SK-N-SH (cell line): ENCODE measurements around the gene MAP3K5. TPM values are rescaled to one million over a fixed set of nuclear protein-coding genes. Genes with fewer than 3 reads are reported as not detected.

Experiments used
- CTCF ChIA-PET: fragments of 300-600, 350-600 bp; formaldehyde crosslinking; extraction: SDS; loops from one replicate; lab custom pipeline; 2021; lab: Yijun Ruan, JAX
- POLR2A ChIA-PET: fragments of 350-600 bp; sonication (Branson Sonifier 250); formaldehyde crosslinking; extraction: SDS; loops from one replicate; lab custom pipeline; 2020; ENCODE audit warnings: antibody characterized with exemption, inconsistent platforms; lab: Yijun Ruan, JAX
- DNase-seq: peaks from one replicate; pipeline ENCODE4 v3.0.0; 2012
- H2AFZ ChIP-seq: fragments of 200-600 bp; sonication (generic); 2 replicates; pipeline ENCODE4 v1.8.1; 2016; ENCODE audit warnings: antibody characterized with exemption, mild to moderate bottlenecking, low read depth
- H3F3A ChIP-seq: fragments of 200-600 bp; sonication (generic); replicated peaks from 2 replicates; pipeline ENCODE3; 2016; ENCODE audit warnings: antibody characterized with exemption, mild to moderate bottlenecking; ENCODE audit not compliant: insufficient read depth
- H3K27ac ChIP-seq, 2 experiments: fragments of 200-500 bp in 1 of 2; fragments of 200-600 bp in 1 of 2; sonication (Bioruptor generic) in 1 of 2; sonication (generic), shearing (Covaris generic) in 1 of 2; 2 replicates each; pipeline versions ENCODE4 v1.5.1 to v1.6.1; 2014 to 2016; ENCODE audit warnings: low read depth in 2 of 2, inconsistent platforms in 1 of 2, low read length in 1 of 2, mild to moderate bottlenecking in 1 of 2, mixed read lengths in 1 of 2
- H3K27me3 ChIP-seq: fragments of 200-600 bp; sonication (generic), shearing (Covaris generic); 2 replicates; pipeline ENCODE4 v1.6.1; 2016; ENCODE audit warnings: mixed run types; ENCODE audit not compliant: insufficient read depth
- H3K36me3 ChIP-seq, 2 experiments: fragments of 200-500 bp in 1 of 2; fragments of 200-600 bp in 1 of 2; sonication (Bioruptor generic) in 1 of 2; sonication (generic) in 1 of 2; replicated peaks in 1 of 2; 2 replicates each; pipeline versions ENCODE3 to v1.5.1; 2014 to 2016; ENCODE audit warnings: low read length in 1 of 2, mild to moderate bottlenecking in 1 of 2; ENCODE audit not compliant: insufficient read depth in 2 of 2, control insufficient read depth in 1 of 2
- H3K4me1 ChIP-seq, 2 experiments: fragments of 200-500 bp in 1 of 2; fragments of 200-600 bp in 1 of 2; sonication (Bioruptor generic) in 1 of 2; sonication (generic), shearing (Covaris generic) in 1 of 2; 2 replicates each; pipeline versions ENCODE4 v1.5.1 to v1.6.1; 2014 to 2016; ENCODE audit warnings: low read depth in 1 of 2, low read length in 1 of 2, mixed run types in 1 of 2; ENCODE audit not compliant: insufficient read depth in 2 of 2, control insufficient read depth in 1 of 2
- H3K4me2 ChIP-seq: fragments of 200-600 bp; sonication (generic), shearing (Covaris generic); 2 replicates; pipeline ENCODE4 v1.6.1; 2017; ENCODE audit warnings: mixed run types
- H3K4me3 ChIP-seq, 2 experiments: fragments of 200-500 bp in 1 of 2; fragments of 200-600 bp in 1 of 2; sonication (Bioruptor generic) in 1 of 2; sonication (generic), shearing (Covaris generic) in 1 of 2; 2 replicates each; pipeline versions ENCODE4 v1.5.1 to v1.8.1; 2014 to 2016; ENCODE audit warnings: low read depth in 2 of 2, inconsistent platforms in 1 of 2, low read length in 1 of 2, mild to moderate bottlenecking in 1 of 2, mixed read lengths in 1 of 2, moderate library complexity in 1 of 2
- H3K79me2 ChIP-seq: fragments of 200-600 bp; sonication (generic); 2 replicates; pipeline ENCODE4 v1.8.1; 2017; ENCODE audit warnings: mild to moderate bottlenecking; ENCODE audit not compliant: insufficient read depth
- H3K9ac ChIP-seq: fragments of 200-600 bp; sonication (generic); 2 replicates; pipeline ENCODE4 v1.6.1; 2017; ENCODE audit warnings: mixed run types
- H3K9me2 ChIP-seq: fragments of 200-600 bp; sonication (generic); 2 replicates; pipeline ENCODE4 v1.6.1; 2017; ENCODE audit warnings: mixed run types
- H3K9me3 ChIP-seq: fragments of 200-600 bp; sonication (generic); 2 replicates; pipeline ENCODE4 v1.6.1; 2017; ENCODE audit warnings: mixed run types, mild to moderate bottlenecking, moderate library complexity
- H4K20me1 ChIP-seq: fragments of 200-600 bp; sonication (generic); 2 replicates; pipeline ENCODE4 v1.6.1; 2017; ENCODE audit warnings: mild to moderate bottlenecking, mixed run types; ENCODE audit not compliant: insufficient read depth
- EP300 ChIP-seq, 2 experiments: IDR thresholded peaks; 2 replicates each; pipeline versions ENCODE4 v1.4.0 to v1.6.1; 2012; ENCODE audit warnings: borderline replicate concordance in 1 of 2, low read depth in 1 of 2, low read length in 1 of 2
- EZH2phosphoT487 ChIP-seq: fragments of 200-600 bp; sonication (generic); IDR thresholded peaks from 2 replicates; pipeline ENCODE4 v1.6.1; 2017; ENCODE audit warnings: low read depth, mixed run types, mild to moderate bottlenecking, antibody characterized with exemption, moderate library complexity, borderline replicate concordance
- FOSL2 ChIP-seq: IDR thresholded peaks from 2 replicates; pipeline ENCODE4 v1.4.0; 2012; ENCODE audit warnings: low read depth, mild to moderate bottlenecking, moderate library complexity, borderline replicate concordance
- FOXJ3 ChIP-seq: sonication (generic); formaldehyde crosslinking; IDR thresholded peaks from 2 replicates; pipeline ENCODE4 v1.5.1; 2020; ENCODE audit warnings: mild to moderate bottlenecking, missing genetic modification reagents
- FOXM1 ChIP-seq: IDR thresholded peaks from 2 replicates; pipeline ENCODE4 v1.4.0; 2012; ENCODE audit warnings: low read depth, mild to moderate bottlenecking
- GATA2 ChIP-seq: sonication (generic); formaldehyde crosslinking; IDR thresholded peaks from 2 replicates; pipeline ENCODE4 v1.5.0; 2020; ENCODE audit warnings: mild to moderate bottlenecking, missing genetic modification reagents
- JUND ChIP-seq: IDR thresholded peaks from 2 replicates; pipeline ENCODE4 v1.4.0; 2012
- MEF2A ChIP-seq: IDR thresholded peaks from 2 replicates; pipeline ENCODE4 v1.4.0; 2012; ENCODE audit warnings: low read depth, borderline replicate concordance
- MXI1 ChIP-seq: IDR thresholded peaks from 2 replicates; pipeline ENCODE4 v1.6.1; 2012; ENCODE audit warnings: mild to moderate bottlenecking, low read depth, low read length, improper control_type of control experiment
- NFIC ChIP-seq: IDR thresholded peaks from 2 replicates; pipeline ENCODE4 v1.4.0; 2012; ENCODE audit warnings: borderline replicate concordance
- NRF1 ChIP-seq: IDR thresholded peaks from 2 replicates; pipeline ENCODE4 v1.6.1; 2012; ENCODE audit warnings: low read depth, mild to moderate bottlenecking, low read length
- POLR2AphosphoS5 ChIP-seq: IDR thresholded peaks from 2 replicates; pipeline ENCODE4 v1.6.1; 2012; ENCODE audit warnings: low read depth, low read length
- RAD21 ChIP-seq: IDR thresholded peaks from 2 replicates; pipeline ENCODE4 v1.6.1; 2012; ENCODE audit warnings: mild to moderate bottlenecking, low read length
- RFX5 ChIP-seq: IDR thresholded peaks from 2 replicates; pipeline ENCODE4 v1.6.1; 2012; ENCODE audit warnings: mild to moderate bottlenecking, improper control_type of control experiment, low read length
- SIN3A ChIP-seq: IDR thresholded peaks from 2 replicates; pipeline ENCODE4 v1.6.1; 2012; ENCODE audit warnings: low read depth, mild to moderate bottlenecking, low read length, moderate library complexity, borderline replicate concordance
- SMC3 ChIP-seq: IDR thresholded peaks from 2 replicates; pipeline ENCODE4 v1.6.1; 2012; ENCODE audit warnings: low read depth, low read length, improper control_type of control experiment
- TAF1 ChIP-seq: IDR thresholded peaks from 2 replicates; pipeline ENCODE4 v1.6.1; 2012; ENCODE audit warnings: low read depth, mild to moderate bottlenecking, low read length, moderate library complexity, borderline replicate concordance
- TCF12 ChIP-seq: IDR thresholded peaks from 2 replicates; pipeline ENCODE4 v1.4.0; 2012
- TEAD4 ChIP-seq: IDR thresholded peaks from 2 replicates; pipeline ENCODE4 v1.4.0; 2012; ENCODE audit warnings: mild to moderate bottlenecking, borderline replicate concordance; ENCODE audit not compliant: insufficient read depth
- YY1 ChIP-seq: IDR thresholded peaks from 2 replicates; pipeline ENCODE4 v1.4.0; 2012; ENCODE audit warnings: low read depth, mild to moderate bottlenecking
- WGBS: methylation state at CpG from one replicate; pipeline ENCODE4 v1.1.6; 2017; ENCODE audit warnings: low lambda C conversion rate; 5-methylcytosine and 5-hydroxymethylcytosine counted together
- polyA plus RNA-seq, 3 experiments: library from polyadenylated mRNA; depleted of rRNA; stranded (reverse); fragments of >200 nt; gene quantifications; 2 replicates each; pipeline ENCODE4 v1.2.3, GENCODE V29; 2012
- TF ChIP-seq, protein P1 (sequence below): fragments of 200-600 bp; sonication (generic); IDR thresholded peaks from 2 replicates; pipeline ENCODE4 v1.6.1; 2017; ENCODE audit warnings: antibody characterized with exemption, mild to moderate bottlenecking, moderate library complexity
- TF ChIP-seq, protein P2 (sequence below): fragments of 150-350 bp; IDR thresholded peaks from 2 replicates; pipeline ENCODE4 v1.6.1; 2017; ENCODE audit warnings: antibody characterized with exemption, low read length, low read depth, borderline replicate concordance
- TF ChIP-seq, protein P3 (sequence below): IDR thresholded peaks from 2 replicates; pipeline ENCODE4; 2012
- TF ChIP-seq, protein P4 (sequence below): IDR thresholded peaks from 2 replicates; pipeline ENCODE4 v1.4.0; 2012; ENCODE audit warnings: low read depth
- TF ChIP-seq, protein P5 (sequence below): IDR thresholded peaks from 2 replicates; pipeline ENCODE4 v1.4.0; 2012; ENCODE audit warnings: low read depth, borderline replicate concordance
- TF ChIP-seq, protein P6 (sequence below): fragments of 150-350 bp; IDR thresholded peaks from 2 replicates; pipeline ENCODE4 v1.6.1; 2016; ENCODE audit warnings: mild to moderate bottlenecking, low read depth, low read length

MAP3K5 gene
- polyA plus RNA-seq, 1 of the 3 experiments (the other 2 are of a cell fraction) = 1.4 TPM

DNA sequence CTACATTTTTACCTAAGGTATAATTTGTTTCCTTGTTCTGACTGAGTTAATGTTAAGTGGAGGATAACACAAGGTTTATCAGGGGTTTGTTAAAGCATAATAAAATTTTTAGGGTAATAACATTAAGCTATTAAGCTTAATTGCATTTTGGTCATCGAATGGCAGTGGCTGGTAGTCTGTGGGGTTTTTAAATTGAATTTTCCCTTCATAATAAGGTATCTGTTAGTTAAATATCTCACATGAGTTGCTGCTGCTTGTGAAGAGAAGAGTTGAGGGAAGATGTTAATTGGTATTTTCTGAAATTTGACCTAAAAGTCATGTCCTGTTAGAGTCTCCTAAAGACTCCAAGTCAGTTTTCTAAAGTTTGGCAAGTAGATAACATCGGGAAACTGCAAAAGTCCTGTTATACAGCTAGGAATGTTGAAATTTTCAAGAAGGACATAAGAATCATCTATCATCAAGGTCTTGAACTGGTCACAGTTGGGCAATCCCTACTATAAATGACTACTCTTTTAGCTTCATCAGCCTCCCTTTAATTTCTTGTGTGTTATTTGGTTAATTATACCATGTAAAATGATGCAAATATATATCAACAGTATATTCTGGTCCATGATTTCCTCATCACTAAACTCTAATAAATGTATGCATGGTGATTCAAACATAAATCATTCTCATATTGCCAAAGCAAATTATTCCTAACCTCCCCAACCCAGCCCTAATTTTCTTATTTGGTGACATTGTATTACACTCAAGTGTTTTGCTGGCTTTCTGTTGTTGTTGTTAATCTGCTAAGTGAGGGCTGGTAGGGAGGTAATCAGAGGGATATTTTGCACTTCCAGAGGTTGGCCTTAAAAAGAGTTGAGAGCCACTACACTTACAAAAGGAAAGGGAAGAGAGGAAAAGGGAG is 64.0 kb downstream of the MAP3K5 start:
- Histone ChIP-seq H3K27ac (no peak overlapping the region), H3K9me2 (no peaks in the 10 kb centered on the region), H3K27me3 (no peaks in the 10 kb centered on the region), H3K4me1 (peaks cover 4 to 6% of the 10 kb centered on the region in 2 experiments; a peak in 2 of 4 replicates), H3K9ac (no peak overlapping the region), H3K4me2 (no peak overlapping the region), H3K36me3 (no peaks in the 10 kb centered on the region), H3K4me3 (no peak overlapping the region), H3F3A (no peaks in the 10 kb centered on the region), H2AFZ (no peak overlapping the region), H3K9me3 (no peaks in the 10 kb centered on the region), H4K20me1 (no peaks in the 10 kb centered on the region), H3K79me2 (no peaks in the 10 kb centered on the region; the same call in 1 of the 2 replicates)
- ChIA-PET CTCF (interaction anchor here (1.4 to 3.2 kb wide), 3 partner anchors 13 to 84 kb away, joined by 4 to 12 read pairs (median 12); partner anchors contain the start of gene MAP3K5), POLR2A (no interaction called here)
- peak; percentile 22 for DNase-seq
- WGBS = 25% methylated on average over 2 of the region's 2 CpGs
- TF ChIP-seq TAF1 (no peak), TCF12 (0 out of 2 replicates have a peak, but pooled peaks have one; percentile 6), NFIC (no peak), GATA2 (CRISPR knock-in tag) (peak; percentile 52; the same call in 1 of the 2 replicates), EZH2phosphoT487 (no peak), MEF2A (no peak), JUND (no peak), POLR2AphosphoS5 (no peak), RFX5 (no peak), YY1 (no peak), MXI1 (no peak), NRF1 (no peak), FOXJ3 (CRISPR knock-in tag) (0 out of 2 replicates have a peak, but pooled peaks have one; percentile 17), EP300 (IDR thresholded peaks at IDR 0.05; ENCODE audit: borderline replicate concordance in 1 of 2, low read depth in 1 of 2, low read length in 1 of 2) (peak in 1 of 2 experiments; percentile 74; a peak in 2 of 4 replicates), SIN3A (no peak), FOXM1 (no peak), RAD21 (no peak), FOSL2 (no peak), SMC3 (no peak), TEAD4 (no peak)
- TF ChIP-seq, protein P1, sequence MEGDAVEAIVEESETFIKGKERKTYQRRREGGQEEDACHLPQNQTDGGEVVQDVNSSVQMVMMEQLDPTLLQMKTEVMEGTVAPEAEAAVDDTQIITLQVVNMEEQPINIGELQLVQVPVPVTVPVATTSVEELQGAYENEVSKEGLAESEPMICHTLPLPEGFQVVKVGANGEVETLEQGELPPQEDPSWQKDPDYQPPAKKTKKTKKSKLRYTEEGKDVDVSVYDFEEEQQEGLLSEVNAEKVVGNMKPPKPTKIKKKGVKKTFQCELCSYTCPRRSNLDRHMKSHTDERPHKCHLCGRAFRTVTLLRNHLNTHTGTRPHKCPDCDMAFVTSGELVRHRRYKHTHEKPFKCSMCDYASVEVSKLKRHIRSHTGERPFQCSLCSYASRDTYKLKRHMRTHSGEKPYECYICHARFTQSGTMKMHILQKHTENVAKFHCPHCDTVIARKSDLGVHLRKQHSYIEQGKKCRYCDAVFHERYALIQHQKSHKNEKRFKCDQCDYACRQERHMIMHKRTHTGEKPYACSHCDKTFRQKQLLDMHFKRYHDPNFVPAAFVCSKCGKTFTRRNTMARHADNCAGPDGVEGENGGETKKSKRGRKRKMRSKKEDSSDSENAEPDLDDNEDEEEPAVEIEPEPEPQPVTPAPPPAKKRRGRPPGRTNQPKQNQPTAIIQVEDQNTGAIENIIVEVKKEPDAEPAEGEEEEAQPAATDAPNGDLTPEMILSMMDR = no peak
- TF ChIP-seq, protein P2, sequence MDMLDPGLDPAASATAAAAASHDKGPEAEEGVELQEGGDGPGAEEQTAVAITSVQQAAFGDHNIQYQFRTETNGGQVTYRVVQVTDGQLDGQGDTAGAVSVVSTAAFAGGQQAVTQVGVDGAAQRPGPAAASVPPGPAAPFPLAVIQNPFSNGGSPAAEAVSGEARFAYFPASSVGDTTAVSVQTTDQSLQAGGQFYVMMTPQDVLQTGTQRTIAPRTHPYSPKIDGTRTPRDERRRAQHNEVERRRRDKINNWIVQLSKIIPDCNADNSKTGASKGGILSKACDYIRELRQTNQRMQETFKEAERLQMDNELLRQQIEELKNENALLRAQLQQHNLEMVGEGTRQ = no peak
- TF ChIP-seq, protein P3, sequence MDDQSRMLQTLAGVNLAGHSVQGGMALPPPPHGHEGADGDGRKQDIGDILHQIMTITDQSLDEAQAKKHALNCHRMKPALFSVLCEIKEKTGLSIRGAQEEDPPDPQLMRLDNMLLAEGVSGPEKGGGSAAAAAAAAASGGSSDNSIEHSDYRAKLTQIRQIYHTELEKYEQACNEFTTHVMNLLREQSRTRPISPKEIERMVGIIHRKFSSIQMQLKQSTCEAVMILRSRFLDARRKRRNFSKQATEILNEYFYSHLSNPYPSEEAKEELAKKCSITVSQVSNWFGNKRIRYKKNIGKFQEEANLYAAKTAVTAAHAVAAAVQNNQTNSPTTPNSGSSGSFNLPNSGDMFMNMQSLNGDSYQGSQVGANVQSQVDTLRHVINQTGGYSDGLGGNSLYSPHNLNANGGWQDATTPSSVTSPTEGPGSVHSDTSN = no peak
- TF ChIP-seq, protein P4, sequence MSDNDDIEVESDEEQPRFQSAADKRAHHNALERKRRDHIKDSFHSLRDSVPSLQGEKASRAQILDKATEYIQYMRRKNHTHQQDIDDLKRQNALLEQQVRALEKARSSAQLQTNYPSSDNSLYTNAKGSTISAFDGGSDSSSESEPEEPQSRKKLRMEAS = no peak
- TF ChIP-seq, protein P5, sequence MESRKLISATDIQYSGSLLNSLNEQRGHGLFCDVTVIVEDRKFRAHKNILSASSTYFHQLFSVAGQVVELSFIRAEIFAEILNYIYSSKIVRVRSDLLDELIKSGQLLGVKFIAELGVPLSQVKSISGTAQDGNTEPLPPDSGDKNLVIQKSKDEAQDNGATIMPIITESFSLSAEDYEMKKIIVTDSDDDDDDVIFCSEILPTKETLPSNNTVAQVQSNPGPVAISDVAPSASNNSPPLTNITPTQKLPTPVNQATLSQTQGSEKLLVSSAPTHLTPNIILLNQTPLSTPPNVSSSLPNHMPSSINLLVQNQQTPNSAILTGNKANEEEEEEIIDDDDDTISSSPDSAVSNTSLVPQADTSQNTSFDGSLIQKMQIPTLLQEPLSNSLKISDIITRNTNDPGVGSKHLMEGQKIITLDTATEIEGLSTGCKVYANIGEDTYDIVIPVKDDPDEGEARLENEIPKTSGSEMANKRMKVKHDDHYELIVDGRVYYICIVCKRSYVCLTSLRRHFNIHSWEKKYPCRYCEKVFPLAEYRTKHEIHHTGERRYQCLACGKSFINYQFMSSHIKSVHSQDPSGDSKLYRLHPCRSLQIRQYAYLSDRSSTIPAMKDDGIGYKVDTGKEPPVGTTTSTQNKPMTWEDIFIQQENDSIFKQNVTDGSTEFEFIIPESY = no peak
- TF ChIP-seq, protein P6, sequence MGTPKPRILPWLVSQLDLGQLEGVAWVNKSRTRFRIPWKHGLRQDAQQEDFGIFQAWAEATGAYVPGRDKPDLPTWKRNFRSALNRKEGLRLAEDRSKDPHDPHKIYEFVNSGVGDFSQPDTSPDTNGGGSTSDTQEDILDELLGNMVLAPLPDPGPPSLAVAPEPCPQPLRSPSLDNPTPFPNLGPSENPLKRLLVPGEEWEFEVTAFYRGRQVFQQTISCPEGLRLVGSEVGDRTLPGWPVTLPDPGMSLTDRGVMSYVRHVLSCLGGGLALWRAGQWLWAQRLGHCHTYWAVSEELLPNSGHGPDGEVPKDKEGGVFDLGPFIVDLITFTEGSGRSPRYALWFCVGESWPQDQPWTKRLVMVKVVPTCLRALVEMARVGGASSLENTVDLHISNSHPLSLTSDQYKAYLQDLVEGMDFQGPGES = no peak
